ENCODE results near the gene NRF1. TPM values are rescaled to one million over a fixed set of nuclear protein-coding genes. Genes with fewer than 3 reads are reported as not detected.

The NRF1 gene
- total RNA-seq, 1 experiment from 2014 or later = 19.3 TPM

GRCh38 chr7:129768614-129769399, 157.3 kb downstream of the NRF1 start:
- Histone ChIP-seq H3K18ac (ENCODE audit: insufficient read length, low read depth, low read length) (no peak overlapping the region), H4K5ac (ENCODE audit: insufficient read length, low read depth, low read length) (no peak overlapping the region), H3K23ac (ENCODE audit: insufficient read length, low read depth, low read length) (no peak overlapping the region), H3K79me1 (ENCODE audit: insufficient read depth, low read depth, low read length, poor library complexity, severe bottlenecking) (no peaks in the 10 kb centered on the region), H3T11ph (ENCODE audit: low read length) (no peak overlapping the region), H3K4ac (ENCODE audit: low read depth, low read length) (no peak overlapping the region), H3K9ac (ENCODE audit: extremely low read depth, insufficient read length, low read length) (no peak overlapping the region), H2AFZ (ENCODE audit: low read length) (no peak overlapping the region), H3K4me1 (ENCODE audit: insufficient read depth, low read length) (peaks cover 7% of the 10 kb centered on the region; the same call in 1 of the 2 replicates), H3K56ac (ENCODE audit: insufficient read length, low read depth, low read length) (no peak overlapping the region), H3K23me2 (ENCODE audit: insufficient read length, low read depth, low read length, poor library complexity, severe bottlenecking) (no peaks in the 10 kb centered on the region), H2AK5ac (ENCODE audit: insufficient read length, low read length) (no peak overlapping the region), H2BK15ac (ENCODE audit: low read depth, low read length) (no peak overlapping the region), H2BK120ac (ENCODE audit: low read depth, low read length, poor library complexity, severe bottlenecking) (no peak overlapping the region), H4K91ac (ENCODE audit: insufficient read length, low read depth, low read length) (no peak overlapping the region), H3K14ac (ENCODE audit: insufficient read depth, low read length) (no peak overlapping the region), H3K9me3 (ENCODE audit: control insufficient read depth, low read depth, low read length) (no peaks in the 10 kb centered on the region), H3K4me2 (ENCODE audit: insufficient read depth, insufficient read length, low read length) (no peak overlapping the region), H3K27ac (ENCODE audit: insufficient read length, low read depth, low read length) (no peak overlapping the region), H3K27me3 (ENCODE audit: insufficient read depth, low read length) (no peaks in the 10 kb centered on the region), H4K8ac (replicated peaks; ENCODE audit: insufficient read length, low read depth, low read length) (no peak overlapping the region), H4K20me1 (ENCODE audit: control insufficient read depth, insufficient read depth, insufficient read length) (no peaks in the 10 kb centered on the region), H3K79me2 (ENCODE audit: insufficient read depth, low read length) (no peaks in the 10 kb centered on the region), H2BK20ac (ENCODE audit: low read depth, low read length, poor library complexity, severe bottlenecking) (no peak overlapping the region), H2BK5ac (ENCODE audit: insufficient read length, low read length) (no peak overlapping the region), H2BK12ac (ENCODE audit: insufficient read length, low read depth, low read length) (no peak overlapping the region)
- Mint-ChIP-seq H3K9me3 (no peaks in the 10 kb centered on the region), H3K27me3 (ENCODE audit: low read depth) (peaks cover 15% of the 10 kb centered on the region), H3K4me1 (peaks cover 33 to 44% of the 10 kb centered on the region in 2 experiments), H3K36me3 (ENCODE audit: insufficient read depth in 1 of 3, low read depth in 3 of 3) (peaks cover 5 to 34% (median 14%) of the 10 kb centered on the region in 3 experiments; a peak in 4 of 7 replicates), H3K27ac (peak overlapping the region in 2 of 3 experiments; percentile 22 to 40; a peak in 2 of 7 replicates), H3K4me3 (peak overlapping the region in 1 of 2 experiments; percentile 16; a peak in 2 of 5 replicates)
- TF ChIP-seq CTCF (conservative IDR thresholded peaks at IDR 0.05) = no peak
- whole genome bisulfite sequencing (ENCODE audit: extremely low coverage, insufficient read length, low lambda C conversion rate) = no CpG with 5 or more reads among the region's 17 CpGs
- no peak for DNase-seq
